Measurements from ENCODE around the gene KAT7.

KAT7 gene

GRCh38 chr17:49809056-49809455 is 20.6 kb downstream of the KAT7 start:
- Mint-ChIP-seq H3K36me3 (ENCODE audit: low read depth) (peaks cover 83% of the 10 kb centered on the region), H3K4me1 (peaks cover under 1% of the 10 kb centered on the region), H3K4me3 (no peak overlapping the region), H3K9me3 (no peaks in the 10 kb centered on the region), H3K27me3 (ENCODE audit: low read depth, poor library complexity) (peaks cover under 1% of the 10 kb centered on the region), H3K27ac (no peak overlapping the region)
- DNase-seq: no peak
- no peak for TF ChIP-seq CTCF (IDR thresholded peaks at IDR 0.05)

DNA sequence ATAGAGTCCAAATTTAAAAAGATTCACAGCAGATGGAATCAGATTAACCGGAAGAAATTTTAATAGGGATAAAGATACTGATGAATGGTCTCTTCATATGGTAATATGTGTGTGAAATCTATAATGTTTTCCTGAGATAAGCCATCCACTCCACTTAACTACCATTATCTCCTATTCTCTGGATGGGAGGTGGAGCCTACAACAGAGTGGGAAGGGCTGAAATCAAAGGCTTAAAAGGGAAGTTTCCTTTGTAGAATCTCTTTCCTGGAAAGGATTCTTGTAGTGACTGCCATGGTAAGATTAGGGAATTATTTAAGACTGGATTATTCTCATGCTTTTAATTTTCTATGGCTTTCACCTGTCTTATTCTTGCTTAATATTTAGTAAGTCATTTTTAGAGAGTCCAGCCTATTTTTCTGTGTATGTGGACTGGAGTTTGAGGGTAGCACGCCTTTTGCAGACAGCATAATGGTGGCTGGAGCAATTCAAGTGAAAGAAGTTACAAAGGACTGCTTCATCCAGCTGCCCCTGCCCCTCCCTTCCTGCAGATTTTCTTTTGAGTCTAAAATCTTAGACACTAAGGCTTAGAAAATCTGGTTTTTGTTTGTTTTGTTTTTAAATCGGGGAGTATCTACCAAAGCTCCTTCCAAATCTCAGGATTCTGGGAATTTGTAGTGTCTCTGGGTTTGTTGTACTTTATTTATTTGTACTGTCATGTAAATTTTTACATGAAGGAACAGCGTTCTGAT is 26.5 kb downstream of the KAT7 start:
- H3K4me3 Mint-ChIP-seq: no peak overlapping the region
- peaks cover 64% of the 10 kb centered on the region for H3K36me3 Mint-ChIP-seq (ENCODE audit: low read depth)
- no peak for DNase-seq
- peak overlapping the region; percentile 76 for H3K27ac Mint-ChIP-seq
- H3K9me3 Mint-ChIP-seq: no peaks in the 10 kb centered on the region
- H3K27me3 Mint-ChIP-seq (ENCODE audit: low read depth, poor library complexity): no peaks in the 10 kb centered on the region
- peaks cover 21% of the 10 kb centered on the region for H3K4me1 Mint-ChIP-seq
- TF ChIP-seq CTCF (IDR thresholded peaks at IDR 0.05): no peak

GRCh38 chr17:49815761-49816281 is 27.3 kb downstream of the KAT7 start:
- H3K9me3 Mint-ChIP-seq: no peaks in the 10 kb centered on the region
- TF ChIP-seq CTCF (IDR thresholded peaks at IDR 0.05): no peak
- H3K36me3 Mint-ChIP-seq (ENCODE audit: low read depth): peaks cover 59% of the 10 kb centered on the region
- H3K4me1 Mint-ChIP-seq: peaks cover 21% of the 10 kb centered on the region
- H3K27me3 Mint-ChIP-seq (ENCODE audit: low read depth, poor library complexity): no peaks in the 10 kb centered on the region
- H3K27ac Mint-ChIP-seq: peak overlapping the region; percentile 76
- DNase-seq: no peak
- H3K4me3 Mint-ChIP-seq: no peak overlapping the region

- peaks cover 56% of the 10 kb centered on the region for H3K36me3 Mint-ChIP-seq (ENCODE audit: low read depth)
- H3K4me3 Mint-ChIP-seq: no peak overlapping the region
- H3K4me1 Mint-ChIP-seq: peaks cover 21% of the 10 kb centered on the region
- peak overlapping the region; percentile 39 for H3K27ac Mint-ChIP-seq
- H3K9me3 Mint-ChIP-seq: no peaks in the 10 kb centered on the region
- no peak for TF ChIP-seq CTCF (IDR thresholded peaks at IDR 0.05)
- DNase-seq: no peak
- H3K27me3 Mint-ChIP-seq (ENCODE audit: low read depth, poor library complexity): no peaks in the 10 kb centered on the region
These were observed 29.5 kb downstream of the KAT7 start for GRCh38 chr17:49817993-49818392.

DNA sequence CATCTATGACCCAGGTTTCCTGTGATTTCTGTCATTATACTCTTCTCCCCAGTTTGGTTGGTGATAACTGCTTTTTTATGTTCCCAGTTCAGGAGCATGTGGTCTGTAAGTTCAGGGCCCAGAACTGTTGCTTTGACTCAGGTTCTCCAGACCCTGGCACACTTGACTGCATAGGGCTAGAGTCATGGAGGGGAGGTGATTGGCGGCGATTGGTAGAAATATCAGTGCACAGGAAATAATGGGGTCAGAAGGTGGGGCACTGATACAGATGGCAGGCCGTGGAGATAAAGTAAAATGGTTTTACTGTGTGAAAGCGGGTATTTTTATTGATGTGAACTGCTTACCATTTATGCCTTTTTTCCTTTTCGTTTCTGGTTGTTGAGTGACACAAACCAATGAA is 30.7 kb downstream of the KAT7 start:
- Mint-ChIP-seq H3K36me3 (ENCODE audit: low read depth) (peaks cover 59% of the 10 kb centered on the region), H3K9me3 (no peaks in the 10 kb centered on the region), H3K4me3 (no peak overlapping the region), H3K4me1 (peaks cover 20% of the 10 kb centered on the region), H3K27me3 (ENCODE audit: low read depth, poor library complexity) (no peaks in the 10 kb centered on the region), H3K27ac (peak overlapping the region; percentile 7)
- DNase-seq: no peak
- no peak for TF ChIP-seq CTCF (IDR thresholded peaks at IDR 0.05)

- Mint-ChIP-seq H3K4me1 (peaks cover 15% of the 10 kb centered on the region), H3K27me3 (ENCODE audit: low read depth, poor library complexity) (no peaks in the 10 kb centered on the region), H3K27ac (no peak overlapping the region), H3K4me3 (no peak overlapping the region), H3K36me3 (ENCODE audit: low read depth) (peaks cover 59% of the 10 kb centered on the region), H3K9me3 (no peaks in the 10 kb centered on the region)
- DNase-seq: no peak
- no peak for TF ChIP-seq CTCF (IDR thresholded peaks at IDR 0.05)
These were observed 31.2 kb downstream of the KAT7 start for GRCh38 chr17:49819651-49820050.
